Measurements from ENCODE around the gene UPK3A. TPM values are rescaled to one million over a fixed set of nuclear protein-coding genes. Genes with fewer than 3 reads are reported as not detected.

Gene UPK3A
- total RNA-seq, 4 donors from 2014 or later: not detected

GRCh38 chr22:45340323-45340722 lies 55.6 kb downstream of the UPK3A start:
- peaks cover 37% of the 10 kb centered on the region for H3K36me3 ChIP-seq
- 86% methylated on average over 8 of the region's 8 CpGs for WGBS
- no peak overlapping the region for H3K4me3 ChIP-seq
- DNase-seq (ENCODE audit: low spot score in 2 of 2): no peak
- H3K27ac ChIP-seq: no peak overlapping the region
- TF ChIP-seq POLR2A (IDR thresholded peaks at IDR 0.05) (no peak), EP300 (IDR thresholded peaks at IDR 0.05) (no peak), POLR2AphosphoS5 (IDR thresholded peaks at IDR 0.05) (no peak), CTCF (IDR thresholded peaks at IDR 0.05) (no peak)
- H3K4me1 ChIP-seq: peaks cover 23% of the 10 kb centered on the region
- H3K9me3 ChIP-seq: no peaks in the 10 kb centered on the region
- no peaks in the 10 kb centered on the region for H3K27me3 ChIP-seq

GRCh38 chr22:45341498-45341897 lies 56.7 kb downstream of the UPK3A start:
- no peak for DNase-seq (ENCODE audit: low spot score in 2 of 2)
- Histone ChIP-seq H3K36me3 (peaks cover 37% of the 10 kb centered on the region), H3K27ac (no peak overlapping the region), H3K9me3 (no peaks in the 10 kb centered on the region), H3K27me3 (no peaks in the 10 kb centered on the region), H3K4me3 (no peak overlapping the region), H3K4me1 (peaks cover 12% of the 10 kb centered on the region)
- 76% methylated on average over 6 of the region's 6 CpGs for WGBS
- TF ChIP-seq CTCF (IDR thresholded peaks at IDR 0.05): no peak

GRCh38 chr22:45343143-45343542 lies 58.4 kb downstream of the UPK3A start:
- TF ChIP-seq EP300 (IDR thresholded peaks at IDR 0.05) (no peak), POLR2AphosphoS5 (IDR thresholded peaks at IDR 0.05) (no peak), POLR2A (IDR thresholded peaks at IDR 0.05) (no peak), CTCF (IDR thresholded peaks at IDR 0.05) (no peak)
- no peaks in the 10 kb centered on the region for H3K4me1 ChIP-seq
- no peak for DNase-seq (ENCODE audit: low spot score in 2 of 2)
- H3K9me3 ChIP-seq: no peaks in the 10 kb centered on the region
- no peaks in the 10 kb centered on the region for H3K27me3 ChIP-seq
- no peak overlapping the region for H3K27ac ChIP-seq
- H3K4me3 ChIP-seq: no peak overlapping the region
- 94% methylated on average over 8 of the region's 8 CpGs for whole genome bisulfite sequencing
- H3K36me3 ChIP-seq: peaks cover 34% of the 10 kb centered on the region

- no peak overlapping the region for H3K27ac ChIP-seq
- H3K4me1 ChIP-seq: no peaks in the 10 kb centered on the region
- H3K4me3 ChIP-seq: no peak overlapping the region
- DNase-seq (ENCODE audit: low spot score in 2 of 2): no peak
- no peaks in the 10 kb centered on the region for H3K9me3 ChIP-seq
- 63% methylated on average over 5 of the region's 5 CpGs for WGBS
- peaks cover 26% of the 10 kb centered on the region for H3K36me3 ChIP-seq
- no peak for TF ChIP-seq POLR2A (IDR thresholded peaks at IDR 0.05)
- TF ChIP-seq CTCF (IDR thresholded peaks at IDR 0.05): no peak
- no peak for TF ChIP-seq EP300 (IDR thresholded peaks at IDR 0.05)
- TF ChIP-seq POLR2AphosphoS5 (IDR thresholded peaks at IDR 0.05): no peak
- H3K27me3 ChIP-seq: no peaks in the 10 kb centered on the region
Measured at GRCh38 chr22:45344334-45344733, 59.6 kb downstream of the UPK3A start.

Other genes starting within 250 kb of the UPK3A start
- 10 to 100 TPM; 44.2 to 74.0 (median 64.0) TPM for gene NUP50, start 121.0 kb upstream of the UPK3A start, total RNA-seq
- gene KIAA0930, start 44.1 kb upstream of the UPK3A start, total RNA-seq: 100 to 1,000 TPM in 1 of 4 donors, 10 to 100 TPM in 3; 36.0 to 119 (median 74.4) TPM
- 10 to 100 TPM; 22.7 to 65.8 (median 37.2) TPM for gene FAM118A, start 25.0 kb downstream of the UPK3A start, total RNA-seq
- under 1 TPM in 1 of 4 donors, not detected in 3; 0.21 TPM for gene SMC1B, start 128.7 kb downstream of the UPK3A start, total RNA-seq
- 1 to 10 TPM in 1 of 4 donors, under 1 TPM in 1, not detected in 2; 0.30 to 5.7 TPM for gene RIBC2, start 128.7 kb downstream of the UPK3A start, total RNA-seq
- gene FBLN1, start 217.9 kb downstream of the UPK3A start, total RNA-seq: 100 to 1,000 TPM; 111 to 174 (median 139) TPM